CD4-positive, alpha-beta T cell treated with Interleukin-17A for 4 hours (primary cell): ENCODE data around the gene RECQL5.
"Not testable (repeated sequence)": the region's sequence is repeated elsewhere in the genome, so short reads cannot be mapped to it uniquely, and the experiment has no call there.

Experiments used
- DNase-seq: peaks from one replicate; pipeline ENCODE4 v3.0.0-alpha.2; 2020; ENCODE audit warnings: mixed read lengths

Gene RECQL5

GRCh38 chr17:75589919-75590303, 77.0 kb downstream of the RECQL5 start:
- no peak for DNase-seq

- DNase-seq: peak; percentile 99
These were observed 77.7 kb downstream of the RECQL5 start for GRCh38 chr17:75589012-75589918.

- DNase-seq: no peak
These were observed 78.3 kb downstream of the RECQL5 start for GRCh38 chr17:75588596-75589011.

DNA sequence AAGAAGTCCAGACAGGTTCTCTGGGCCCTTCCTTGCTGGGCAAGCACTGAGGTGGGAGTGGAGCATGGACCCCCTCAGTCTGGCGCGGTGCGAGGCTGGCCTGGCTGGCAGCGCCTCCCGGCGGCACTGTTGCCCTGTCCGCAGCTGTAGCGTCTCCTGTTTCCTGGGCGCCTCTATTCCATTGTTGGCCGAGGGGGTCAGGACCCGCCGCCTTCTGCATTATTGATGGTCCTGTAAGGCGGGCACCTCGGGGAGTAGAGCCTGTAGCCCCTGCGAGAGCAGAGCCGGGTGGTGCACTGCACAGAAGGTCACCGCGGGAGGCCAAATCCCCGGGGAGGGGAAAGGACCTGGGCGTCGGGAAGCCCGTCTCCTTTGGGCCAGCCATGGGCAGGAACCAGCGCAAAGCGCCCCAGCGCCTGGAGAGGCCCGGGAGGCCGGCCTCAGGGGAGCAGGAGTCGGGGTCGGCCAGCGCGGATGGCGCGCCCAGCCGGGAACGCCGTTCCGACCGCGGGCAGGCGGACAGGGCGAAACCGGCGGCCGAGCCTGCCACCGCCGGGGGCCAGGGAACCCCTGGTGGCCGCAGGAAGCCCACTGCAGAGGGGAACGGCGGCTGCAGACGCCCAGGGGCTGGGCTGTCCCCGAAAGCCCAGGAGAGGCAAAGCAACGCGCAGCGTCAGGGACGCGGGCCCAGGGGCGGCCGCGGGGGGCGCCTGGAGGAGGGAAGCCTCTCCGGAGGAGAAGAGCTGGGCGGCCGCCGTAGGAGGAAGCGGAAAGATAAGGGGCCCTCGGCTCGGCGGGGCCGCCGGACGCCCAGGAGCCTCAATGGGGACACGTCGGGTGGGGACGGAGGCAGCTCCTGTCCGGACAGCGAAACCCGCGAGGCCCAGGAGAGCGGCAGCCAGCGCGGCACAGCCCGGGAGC, 79.0 kb downstream of the RECQL5 start, which contains the start of gene MYO15B:
MYO15B (plus strand) TSS at position 126 of the 921 bp plus-strand sequence; CDS start at position 384, 258 bp downstream.
- peak; percentile 80 for DNase-seq

DNA sequence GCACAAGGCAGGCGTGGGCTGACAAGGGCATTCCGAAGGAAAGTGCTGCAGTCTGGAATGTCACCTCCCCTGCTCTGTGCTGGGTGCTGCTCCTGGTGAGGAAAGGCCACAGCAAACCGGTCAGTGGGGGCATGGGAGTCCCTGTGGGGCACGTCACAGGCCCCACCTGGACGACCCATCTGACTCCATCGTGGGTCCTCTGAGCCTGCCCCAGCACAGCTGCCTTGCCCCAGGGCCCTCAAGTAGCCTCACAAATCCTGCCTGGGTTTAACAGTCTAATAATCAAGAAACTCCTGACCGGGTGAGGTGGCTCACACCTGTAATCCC, 82.1 kb downstream of the RECQL5 start:
- no peak for DNase-seq

DNA sequence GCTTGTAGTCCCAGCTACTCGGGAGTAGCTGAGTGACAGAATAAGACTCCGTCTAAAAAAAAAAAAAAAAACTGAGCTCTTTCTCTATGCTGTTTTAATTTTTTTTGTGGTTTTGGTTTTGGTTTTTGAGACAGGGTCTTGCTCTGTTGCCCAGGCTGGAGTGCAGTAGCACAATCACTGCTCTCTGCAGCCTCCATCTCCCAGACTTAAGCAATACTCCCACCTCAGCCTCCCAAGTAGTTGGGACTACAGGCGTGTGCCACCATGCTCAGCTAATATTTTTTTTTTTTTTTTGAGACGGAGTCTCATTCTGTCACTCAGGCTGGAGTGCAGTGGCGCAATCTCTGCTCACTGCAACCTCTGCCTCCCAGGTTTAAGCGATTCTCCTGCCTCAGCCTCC, 83.8 kb downstream of the RECQL5 start:
- DNase-seq: not testable (repeated sequence)

DNA sequence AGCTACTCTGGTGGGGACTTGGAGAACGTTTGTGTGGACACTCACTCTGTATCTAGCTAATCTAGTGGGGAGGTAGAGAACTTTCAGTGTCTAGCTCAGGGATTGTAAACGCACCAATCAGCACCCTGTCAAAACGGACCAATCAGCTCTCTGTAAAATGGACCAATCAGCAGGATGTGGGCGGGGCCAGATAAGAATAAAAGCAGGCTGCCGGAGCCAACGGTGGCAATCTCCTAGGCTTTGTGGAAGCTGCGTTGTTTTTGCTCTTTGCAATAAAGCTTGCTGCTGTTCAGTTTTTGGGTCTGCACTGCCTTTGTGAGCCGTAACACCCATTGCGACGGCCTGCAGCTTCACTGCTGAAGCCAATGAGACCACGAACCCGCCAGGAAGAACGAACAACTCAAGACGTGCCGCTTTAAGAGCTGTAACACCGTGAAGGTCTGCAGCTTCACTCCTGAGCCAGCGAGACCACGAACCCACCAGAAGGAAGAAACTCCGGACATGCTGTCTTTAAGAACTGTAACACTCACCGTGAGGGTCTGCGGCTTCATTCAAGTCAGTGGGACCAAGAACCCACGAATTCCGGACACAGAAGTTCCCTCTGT, 85.7 kb downstream of the RECQL5 start:
- DNase-seq: peak; percentile 58
